Hematopoietic multipotent progenitor cell (in vitro differentiated cells): ENCODE results near the gene NDNF. TPM values are rescaled to one million over a fixed set of nuclear protein-coding genes. Genes with fewer than 3 reads are reported as not detected.

Source experiments
- DNase-seq, 3 donors: peaks; one replicate each; pipeline ENCODE4 v3.0.0-alpha.2; 2011 to 2015; ENCODE audit warnings: low read depth in 2 of 3, low spot score in 2 of 3
- total RNA-seq: library from RNA; depleted of rRNA; stranded (reverse); fragments of >200 nt; gene quantifications from one replicate; pipeline ENCODE4 v1.2.3, GENCODE V29; 2012

Gene NDNF
- total RNA-seq, 1 donor, result not detected

DNA sequence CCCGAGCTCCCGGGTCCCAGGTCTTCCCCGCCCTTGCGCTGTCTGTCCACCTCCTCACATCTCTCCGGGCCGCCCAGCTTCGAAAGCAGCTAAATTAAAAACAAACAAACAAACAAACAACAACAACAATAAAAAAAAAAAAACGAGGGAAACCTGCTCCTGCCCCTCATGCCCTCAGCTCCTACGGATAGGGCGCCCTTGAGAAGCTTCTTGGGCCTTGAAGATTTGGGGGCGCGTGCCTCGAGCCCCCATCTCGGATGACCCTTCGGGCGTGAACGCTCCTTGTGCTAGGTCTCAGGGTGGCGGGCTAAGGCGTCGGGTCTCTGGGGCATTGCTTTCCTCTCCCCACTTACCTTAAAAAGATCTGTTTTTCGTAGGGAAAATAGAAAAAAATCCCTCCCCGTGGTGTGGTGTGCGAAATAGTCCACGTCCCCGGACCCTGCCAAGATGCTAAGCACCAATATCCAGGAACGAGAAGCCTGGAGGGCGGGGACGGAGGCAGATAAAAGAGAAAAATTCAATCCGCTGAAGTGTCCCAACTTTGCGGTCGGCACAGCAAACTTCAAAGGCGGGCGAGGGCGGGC is 603 bp downstream of the NDNF start:
- peak in 1 of 3 donors; percentile 14 for DNase-seq

DNA sequence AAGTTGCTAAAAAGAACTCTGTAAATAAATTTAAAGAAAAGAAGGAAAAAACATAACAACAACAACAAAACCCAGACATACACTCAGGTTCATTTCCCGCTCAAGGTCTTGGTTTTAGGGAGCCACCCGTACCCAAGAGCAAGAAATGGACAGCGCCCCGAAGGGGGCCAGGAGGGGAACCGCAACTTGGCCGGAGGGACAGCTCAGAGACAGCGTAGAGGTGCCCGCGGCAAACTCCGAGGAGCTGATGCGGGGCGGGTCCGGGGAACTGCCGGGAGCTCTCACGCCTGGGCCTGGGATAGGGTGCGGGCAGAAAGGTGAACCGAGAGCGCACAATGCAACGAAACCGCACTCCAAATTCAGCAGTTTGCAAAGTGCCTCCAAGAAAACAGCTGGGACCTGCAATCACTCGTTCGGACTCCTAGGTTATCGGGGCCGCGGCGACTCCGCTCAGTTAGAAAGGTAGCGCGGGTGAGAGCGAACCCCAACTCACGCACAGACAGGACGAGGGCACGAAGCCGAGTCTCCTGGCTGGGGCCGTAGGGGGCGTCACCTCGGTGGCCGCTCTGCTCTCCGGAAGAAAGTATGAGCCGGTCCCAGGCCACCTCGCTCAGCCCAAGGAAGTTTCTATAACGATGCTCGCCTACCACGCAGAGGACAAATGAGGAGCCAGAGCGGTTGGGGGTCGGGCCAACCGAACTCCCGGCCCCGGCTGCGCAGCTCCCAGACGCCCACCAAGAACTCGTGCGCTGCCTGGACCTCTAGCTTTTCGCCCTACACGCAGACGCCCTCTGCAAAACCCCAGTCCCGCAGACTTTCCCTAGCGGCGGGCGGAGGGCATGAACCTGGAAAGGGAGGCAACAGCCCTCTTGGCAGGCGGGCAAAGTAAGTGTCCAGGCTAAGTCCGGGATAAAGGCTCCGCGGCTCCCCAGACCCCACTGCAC is 1.4 kb downstream of the NDNF start:
- DNase-seq, result peak in 2 of 3 donors; percentile 20 to 30

DNA sequence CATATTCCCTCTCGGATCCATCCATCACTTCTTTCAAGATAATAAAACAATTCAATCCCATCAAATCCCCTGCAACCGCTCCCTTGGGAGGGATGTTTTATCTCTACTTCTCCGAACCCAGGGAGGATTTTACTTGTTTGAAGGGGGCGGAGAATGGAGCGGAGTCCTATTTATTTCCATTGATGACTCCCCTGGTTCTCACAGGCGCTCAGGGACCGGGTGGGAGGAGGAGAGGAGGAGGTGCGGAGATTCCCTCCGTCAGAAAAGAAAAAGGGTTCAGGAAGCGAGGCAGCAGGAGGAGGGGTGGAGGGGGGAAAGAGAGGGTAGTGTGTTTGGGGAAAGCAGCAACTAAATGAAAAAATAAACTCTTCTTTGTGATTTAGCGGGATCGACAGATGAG is 2.1 kb downstream of the NDNF start:
- no peak for DNase-seq

DNA sequence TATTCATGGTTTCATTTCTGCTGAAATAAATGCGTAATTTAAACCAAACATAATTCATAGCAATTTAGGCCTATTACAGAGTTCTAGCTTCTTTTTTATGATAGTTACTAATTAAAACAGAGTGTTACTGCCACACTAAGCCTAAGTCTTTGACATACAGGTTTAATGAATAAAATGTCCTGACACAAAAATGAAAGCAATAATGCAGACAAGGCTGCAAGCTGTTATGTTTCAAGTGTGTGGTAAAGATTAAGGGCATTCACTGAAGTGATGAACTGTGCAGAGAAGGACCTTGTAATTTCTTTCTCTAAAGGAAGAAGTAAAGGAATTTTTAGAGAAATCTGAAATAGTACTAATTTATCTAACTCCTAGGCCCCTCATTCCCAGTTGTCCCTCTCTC is 2.9 kb downstream of the NDNF start:
- DNase-seq, result peak in 1 of 3 donors; percentile 4

DNA sequence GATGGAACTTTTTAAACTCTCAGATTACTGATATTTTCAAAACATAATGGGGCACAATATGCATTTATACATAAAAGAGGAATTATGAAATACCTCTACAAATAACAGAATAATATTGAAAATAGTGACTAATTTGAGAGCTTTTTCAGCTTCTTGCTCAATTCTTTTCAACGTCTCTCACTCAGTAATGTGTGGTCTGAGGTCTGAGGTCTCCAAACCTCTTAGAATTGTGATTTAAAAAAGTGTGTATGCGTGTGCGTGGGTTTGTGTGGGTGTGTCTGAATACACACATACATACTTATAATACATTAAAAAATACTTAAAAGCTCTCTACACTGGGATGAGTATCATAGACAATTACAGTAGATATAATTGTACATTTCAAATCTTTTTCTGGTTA is 7.9 kb downstream of the NDNF start:
- no peak for DNase-seq

DNA sequence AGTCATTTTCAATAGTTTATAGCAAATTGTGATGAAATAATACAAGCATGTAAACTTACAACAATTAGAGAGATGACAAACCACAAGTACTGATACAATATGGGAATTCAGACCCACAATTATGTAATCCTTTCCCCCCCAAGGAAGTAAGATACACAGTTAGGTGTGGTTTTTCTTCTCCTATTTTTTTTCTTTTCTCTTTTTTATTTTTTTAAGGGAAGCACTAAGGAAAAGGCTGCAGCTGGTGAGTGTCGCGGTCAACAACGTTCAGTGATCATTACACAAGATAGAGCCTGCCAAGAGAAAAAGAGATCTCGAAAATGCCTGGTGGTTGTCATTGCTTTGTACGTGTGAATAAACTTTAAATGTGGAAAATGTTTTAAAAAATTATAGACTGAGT is 9.8 kb downstream of the NDNF start:
- no peak for DNase-seq

DNA sequence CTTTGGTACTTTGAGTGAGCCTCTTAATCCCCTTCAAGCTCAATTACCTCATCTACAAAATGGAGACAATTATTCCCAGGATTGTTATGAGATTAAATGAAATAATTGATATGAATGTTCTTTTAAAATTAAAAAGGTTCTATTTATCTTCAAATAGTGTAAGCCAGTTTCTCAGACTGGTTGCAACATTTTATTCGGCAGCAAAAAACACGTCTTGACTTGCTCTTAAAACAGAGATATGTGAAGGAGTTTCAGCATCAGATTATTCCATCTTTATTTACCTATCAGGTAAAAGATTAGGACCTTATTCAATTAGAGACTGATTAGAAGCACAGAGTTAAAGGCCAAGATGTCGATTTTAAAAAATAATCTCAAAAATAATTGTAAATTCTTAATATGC is 10.5 kb downstream of the NDNF start:
- no peak for DNase-seq

DNA sequence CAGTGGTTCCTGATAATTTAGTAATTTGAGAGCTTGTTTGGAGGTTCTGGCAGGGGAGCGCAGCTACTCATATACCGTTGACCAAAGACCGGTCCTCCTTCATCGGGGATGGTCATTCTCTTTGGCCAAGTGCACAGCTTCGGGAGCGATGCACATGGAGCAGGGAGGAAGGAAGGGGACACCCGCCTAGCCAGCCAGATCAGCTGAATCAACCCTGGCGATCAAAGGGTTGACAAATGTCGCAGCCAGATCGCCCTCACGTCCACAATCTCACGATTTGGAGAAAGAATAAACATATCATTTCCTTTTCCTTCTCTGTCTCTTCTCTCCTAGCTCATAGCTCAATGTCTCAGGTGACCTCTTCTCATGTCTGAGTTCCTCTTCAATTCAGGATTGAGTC is 11.1 kb downstream of the NDNF start:
- DNase-seq, result no peak

DNA sequence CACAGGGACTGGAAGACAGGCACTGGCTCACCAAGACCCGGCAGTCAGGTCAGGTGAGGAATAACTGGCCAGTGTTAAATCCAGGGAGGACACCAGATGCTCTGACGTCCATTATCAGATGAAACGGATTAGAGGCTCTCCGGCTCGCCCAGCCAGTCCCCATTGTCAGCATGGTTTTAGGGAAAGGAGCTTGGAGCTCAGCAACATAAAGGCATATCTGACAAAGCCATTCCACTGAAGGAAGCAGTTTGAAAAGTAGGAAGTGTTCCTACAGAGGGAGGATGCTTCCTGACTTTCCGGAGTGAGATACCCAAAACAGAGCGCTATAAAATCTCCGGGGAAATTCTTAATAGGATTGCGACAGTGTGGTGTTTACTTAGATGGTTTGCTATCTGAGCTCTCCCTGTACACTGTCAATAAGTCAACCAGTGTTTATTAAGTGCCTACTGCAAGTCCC is 14.8 kb downstream of the NDNF start:
- no peak for DNase-seq

DNA sequence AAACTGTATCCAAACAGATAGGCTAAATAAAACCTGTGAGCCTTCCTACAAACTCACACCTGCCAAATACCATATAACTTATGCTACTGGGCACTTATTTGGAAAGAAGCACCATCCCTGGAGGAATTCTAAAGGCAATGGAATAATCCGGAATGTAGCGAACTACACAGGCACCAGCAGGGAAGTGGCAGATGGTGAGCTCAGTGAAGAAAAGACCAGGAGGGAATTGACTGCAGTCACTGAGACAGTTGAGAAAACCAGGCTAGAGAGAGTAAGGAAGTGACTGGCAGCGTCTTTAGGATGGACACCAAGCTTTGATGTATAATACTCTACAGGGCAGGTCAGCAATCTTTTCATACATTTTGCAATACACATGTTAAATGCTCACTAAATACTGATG is 16.3 kb downstream of the NDNF start:
- no peak for DNase-seq

DNA sequence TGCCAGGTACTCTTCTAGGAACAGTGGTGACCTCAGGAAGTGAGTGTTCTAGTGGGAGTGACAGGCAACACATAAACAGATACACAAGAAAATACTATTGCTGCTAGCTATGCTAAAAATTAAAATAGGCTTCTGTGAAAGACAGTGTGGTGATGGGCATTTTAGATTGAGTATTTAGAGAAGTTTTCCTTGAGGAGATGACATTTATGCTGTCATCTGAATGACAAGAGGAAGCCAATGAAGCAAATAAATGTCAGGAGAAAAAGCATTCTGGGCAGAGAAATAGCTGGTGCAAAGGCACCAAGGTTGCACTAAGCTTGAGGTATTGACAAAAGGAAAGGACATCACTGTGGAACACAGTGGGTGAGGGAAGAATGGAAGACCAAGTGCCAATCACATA is 18.0 kb downstream of the NDNF start:
- DNase-seq, result no peak

DNA sequence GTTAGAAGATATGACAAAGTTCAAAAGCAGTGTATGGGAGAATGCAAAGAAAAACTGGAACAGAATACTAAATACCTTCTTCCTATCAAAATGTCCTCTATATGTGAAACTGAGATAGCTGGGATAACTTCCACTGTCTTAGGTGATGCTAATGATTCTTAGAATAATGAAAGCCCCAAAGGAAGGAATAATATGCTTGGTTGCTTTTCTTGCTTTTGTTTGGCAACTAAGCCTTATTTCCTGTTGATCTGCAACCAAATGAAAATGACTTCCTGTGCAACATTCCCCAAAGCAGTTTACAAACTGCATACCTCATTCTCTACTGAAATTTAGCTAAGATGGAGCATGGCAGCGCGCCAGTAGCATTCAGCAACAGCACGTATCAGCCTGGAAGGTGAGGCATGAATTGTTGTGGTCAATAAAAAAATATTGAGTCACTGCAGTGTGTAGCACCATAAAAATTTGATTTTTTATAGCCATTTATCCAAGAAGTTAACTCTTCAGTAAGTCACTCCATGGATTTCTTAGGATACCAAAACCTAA is 18.7 kb downstream of the NDNF start:
- DNase-seq, result no peak

DNA sequence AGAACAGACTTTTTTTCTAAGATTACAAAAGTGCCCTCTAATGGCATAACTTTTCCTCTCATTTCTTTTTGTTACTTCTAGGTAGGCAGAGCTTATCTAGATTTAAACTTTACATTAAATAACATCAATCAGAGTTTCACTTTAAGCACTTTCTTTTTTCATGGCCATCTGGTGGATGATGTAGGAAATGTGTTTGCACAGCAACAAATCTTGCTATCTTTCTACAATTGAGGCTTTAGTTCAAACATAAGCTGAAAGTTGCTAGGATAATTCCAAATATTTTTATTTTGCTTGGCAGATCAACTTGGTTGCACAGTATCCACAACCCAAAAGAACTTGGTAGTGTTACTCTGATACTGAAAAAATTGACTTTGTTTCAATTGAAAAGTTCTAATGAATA is 22.0 kb downstream of the NDNF start:
- DNase-seq, result peak in 1 of 3 donors; percentile 23

DNA sequence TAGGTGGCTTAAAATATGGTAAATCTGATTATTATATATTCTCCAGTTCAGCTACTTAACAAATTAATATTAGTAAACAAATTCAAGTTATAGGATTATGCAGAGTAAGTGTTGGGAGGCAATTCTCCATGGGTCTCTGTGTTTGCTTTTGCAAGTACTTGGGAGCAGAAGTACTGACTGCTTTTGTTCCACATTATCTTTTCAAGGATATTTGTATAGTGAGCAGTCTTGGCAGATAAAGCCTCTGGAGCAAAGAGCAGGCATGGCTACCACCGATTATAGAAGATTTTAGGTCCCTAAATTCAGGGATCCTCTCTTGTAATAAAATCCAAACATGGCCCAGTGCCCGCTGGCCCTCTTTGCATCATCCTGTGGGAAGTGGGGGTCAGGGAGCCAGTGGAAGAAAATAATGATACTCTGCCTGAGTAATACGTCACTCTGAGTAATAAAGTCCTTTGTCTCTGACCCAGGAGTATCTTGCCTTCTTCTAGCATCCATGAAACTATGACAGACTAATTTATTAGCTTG is 23.2 kb downstream of the NDNF start:
- DNase-seq, result no peak

DNA sequence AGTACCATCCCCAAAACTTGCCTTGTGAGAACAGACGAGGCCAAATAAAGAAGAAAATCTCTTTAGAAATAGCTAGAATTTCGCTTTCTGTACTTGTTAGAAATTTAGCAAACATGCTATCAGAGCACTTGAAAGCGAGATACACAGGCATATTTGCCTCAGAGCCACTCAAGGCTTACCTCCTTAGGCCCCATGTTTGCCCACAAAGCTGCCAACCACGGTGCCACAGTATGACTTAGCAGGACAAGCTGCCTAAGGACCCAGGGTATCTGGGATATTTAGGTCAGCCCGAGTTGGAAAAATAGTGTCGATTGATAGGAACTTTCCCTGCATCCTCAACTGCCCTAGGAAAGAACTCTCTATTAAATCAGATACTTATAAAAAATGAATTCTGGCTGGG is 24.2 kb downstream of the NDNF start:
- no peak for DNase-seq

DNA sequence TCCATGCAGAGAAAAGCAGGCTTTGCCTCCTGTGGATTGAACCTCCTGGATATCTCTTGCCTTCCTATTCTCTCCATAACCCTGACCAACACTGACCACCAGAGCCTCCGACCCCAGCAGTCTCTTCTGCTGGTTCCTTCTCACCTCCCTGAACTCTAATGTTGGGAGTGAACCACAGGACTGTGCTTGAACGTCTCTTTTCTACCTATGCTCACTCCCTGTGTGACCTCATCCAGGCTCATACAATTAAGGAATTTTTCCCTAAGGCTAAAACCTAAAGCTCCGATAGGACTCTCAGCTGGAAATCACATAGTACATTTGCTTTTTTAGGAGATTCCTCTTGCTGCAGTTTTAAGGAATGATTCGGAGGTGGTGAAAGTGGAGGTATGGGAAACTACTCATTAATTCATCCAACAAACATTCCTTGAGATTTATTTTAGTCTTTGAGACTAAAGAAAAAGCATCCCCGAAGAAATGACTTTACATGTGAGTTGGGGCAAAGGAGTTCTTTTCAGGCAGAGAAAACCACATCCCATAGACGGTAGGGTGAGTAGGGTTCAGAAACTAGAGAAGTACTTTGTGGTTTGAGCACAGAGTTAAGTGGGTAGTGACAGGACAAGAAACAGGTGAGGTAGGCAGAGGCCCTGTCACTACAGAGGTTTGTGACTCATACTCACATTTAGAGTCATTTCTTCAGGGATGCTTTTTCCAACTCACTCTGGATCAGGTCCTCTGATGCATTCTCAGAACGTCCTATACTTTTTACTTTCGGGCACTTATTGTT is 30.8 kb downstream of the NDNF start:
- no peak for DNase-seq

DNA sequence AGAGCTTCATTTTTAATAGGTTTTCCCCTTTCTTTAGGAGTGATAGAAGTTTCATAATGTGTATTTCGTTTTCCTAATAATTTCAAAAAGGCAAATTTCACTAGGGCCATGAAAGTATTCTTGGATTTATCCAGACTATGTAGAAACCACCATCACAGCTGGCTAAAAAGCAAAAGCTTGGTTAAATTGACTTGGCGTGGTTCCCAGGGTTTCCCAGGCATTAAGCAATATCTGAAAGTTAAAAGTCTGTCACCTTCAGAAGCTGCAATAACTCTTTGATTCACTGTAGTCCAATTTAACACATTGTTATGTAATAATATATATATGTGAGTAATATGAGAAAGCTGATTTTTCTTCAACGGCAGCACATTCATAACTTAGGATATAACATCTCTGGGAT is 38.3 kb downstream of the NDNF start:
- DNase-seq, result no peak

DNA sequence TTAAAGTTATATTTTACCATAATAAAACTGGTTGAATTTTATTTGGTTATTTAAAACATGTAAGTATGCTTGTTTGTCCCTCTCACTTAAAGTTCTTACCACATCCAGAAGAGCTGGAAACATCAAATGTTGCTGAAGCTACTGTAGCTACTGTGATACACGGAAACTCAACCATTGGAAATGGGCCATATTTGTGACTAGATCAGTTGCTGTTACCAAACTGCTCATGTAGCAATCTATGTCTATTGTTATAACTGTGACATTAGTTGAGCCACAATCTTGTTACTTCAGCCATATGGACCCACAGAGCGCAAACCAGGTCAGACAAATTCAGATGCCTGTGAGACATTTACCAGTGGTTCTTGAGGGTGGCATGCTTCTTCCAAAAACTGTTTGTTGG is 41.6 kb downstream of the NDNF start:
- no peak for DNase-seq

DNA sequence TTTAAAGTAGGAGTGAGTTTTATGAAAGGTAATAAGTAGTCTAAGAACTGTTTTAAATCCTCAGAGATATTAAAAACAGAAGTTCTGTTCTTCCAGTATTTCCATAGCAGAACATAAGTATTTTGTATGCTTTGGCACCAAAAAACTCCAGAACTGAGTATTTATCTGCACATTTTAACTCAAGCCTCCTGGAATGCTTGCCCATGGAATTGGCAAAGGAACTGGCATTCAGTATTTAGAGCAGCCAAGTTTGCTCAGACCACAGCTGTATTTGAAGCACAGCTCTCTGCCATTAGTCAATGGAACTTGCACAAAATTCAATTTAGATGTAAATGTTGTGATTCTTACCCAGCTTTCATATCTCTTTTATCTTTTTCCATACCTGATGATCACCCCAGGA is 42.2 kb downstream of the NDNF start:
- DNase-seq, result no peak

DNA sequence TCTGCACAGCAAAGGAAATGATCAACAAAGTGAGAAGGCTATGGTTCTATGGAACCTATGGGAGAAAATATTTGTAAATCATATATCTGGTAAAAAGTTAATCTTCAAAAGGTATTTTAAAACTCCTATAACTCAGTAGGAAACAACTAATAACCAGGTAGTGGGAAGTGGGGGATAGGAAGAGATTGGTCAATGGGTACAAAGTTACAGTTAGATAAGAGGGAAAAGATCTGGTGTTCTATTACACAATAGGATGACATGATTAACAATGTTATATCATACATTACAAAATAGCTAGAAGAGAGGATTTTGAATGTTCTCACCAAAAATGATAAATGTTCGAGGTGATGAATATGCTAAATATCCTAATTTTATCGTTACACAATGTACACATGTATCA is 46.3 kb downstream of the NDNF start:
- DNase-seq, result no peak

DNA sequence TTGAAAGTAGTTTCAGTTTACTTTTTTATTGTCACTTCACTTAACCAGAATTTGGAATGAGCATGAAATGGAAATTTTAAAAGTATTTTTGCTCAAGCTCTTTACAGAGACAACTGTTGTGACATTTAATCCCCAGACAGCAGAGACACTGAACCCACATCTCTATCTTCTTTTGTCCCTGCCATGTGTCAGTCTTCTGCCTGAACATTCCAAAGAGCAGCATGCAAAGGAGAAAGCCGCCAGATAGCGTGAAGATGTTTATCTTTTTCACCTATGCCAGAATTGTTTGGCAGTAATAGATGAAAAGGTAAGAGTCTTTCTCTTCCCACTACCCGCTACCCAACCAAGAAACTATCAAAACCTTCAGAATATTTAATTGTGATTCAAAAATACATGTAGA is 46.8 kb downstream of the NDNF start:
- DNase-seq, result no peak
